GM10266 (cell line): ENCODE measurements around the gene TBPL1.

Experiments used
- DNase-seq: peaks from one replicate; pipeline ENCODE4 v3.0.0; 2012; ENCODE audit errors: extremely low spot score
- CTCF ChIP-seq: IDR thresholded peaks from 2 replicates; pipeline ENCODE4 v1.5.1; 2012; ENCODE audit warnings: mild to moderate bottlenecking, low read depth; ENCODE audit not compliant: control insufficient read depth, insufficient read depth; ENCODE audit errors: missing control alignments

TBPL1 gene

GRCh38 chr6:133952815-133953633 is at the start of gene TBPL1:
Gene TBPL1 (plus strand): TSS chr6:133953224. CDS start chr6:133980126, 26,902 bp downstream.
- no peak for TF ChIP-seq CTCF
- peak; percentile 93 for DNase-seq

GRCh38 chr6:133903855-133904254 is 49.2 kb upstream of the TBPL1 start:
- TF ChIP-seq CTCF, result no peak
- no peak for DNase-seq

- no peak for DNase-seq
- TF ChIP-seq CTCF, result no peak
Measured at GRCh38 chr6:133906050-133906449, 47.0 kb upstream of the TBPL1 start.

GRCh38 chr6:133916650-133917151 is 36.3 kb upstream of the TBPL1 start:
- TF ChIP-seq CTCF, result peak; percentile 93
- peak; percentile 55 for DNase-seq

- DNase-seq, result no peak
- TF ChIP-seq CTCF, result no peak
Measured at GRCh38 chr6:133917781-133918180, 35.2 kb upstream of the TBPL1 start.

GRCh38 chr6:133918208-133918930 is 34.7 kb upstream of the TBPL1 start:
- no peak for TF ChIP-seq CTCF

GRCh38 chr6:133919362-133919761 is 33.7 kb upstream of the TBPL1 start:
- TF ChIP-seq CTCF, result no peak
- DNase-seq, result no peak

More at GRCh38 chr6:133918208-133918930, 34.7 kb upstream of the TBPL1 start:
- no peak for DNase-seq
